OCI-LY7 (cell line): ENCODE results near the gene SRSF9. TPM values are rescaled to one million over a fixed set of nuclear protein-coding genes. Genes with fewer than 3 reads are reported as not detected.

Experiments
- BruUV-seq: library from RNA; stranded (reverse); fragments of 400-500 nt; replicated peaks from 2 replicates; lab custom pipeline; 2021; lab: Mats Ljungman, UMichigan
- CTCF ChIA-PET: fragments of 300-600 bp; sonication (Branson Sonifier 250); formaldehyde crosslinking; loops from one replicate; lab custom pipeline; 2022; ENCODE audit warnings: antibody characterized with exemption; ENCODE audit not compliant: unreplicated experiment; lab: Charles Lee
- POLR2A ChIA-PET: fragments of 300-600 bp; sonication (Branson Sonifier 250); formaldehyde crosslinking; loops from one replicate; lab custom pipeline; 2022; ENCODE audit warnings: antibody characterized with exemption; lab: Charles Lee
- DNase-seq: peaks from one replicate; pipeline ENCODE4 v3.0.0-alpha.2; 2015; ENCODE audit warnings: low spot score
- H2AFZ ChIP-seq: fragments of 200-600 bp; sonication (generic), shearing (Covaris generic); 2 replicates; pipeline ENCODE4 v1.6.1; 2014; ENCODE audit warnings: mild to moderate bottlenecking, antibody characterized with exemption, low read length, moderate library complexity
- H3K27ac ChIP-seq: fragments of 200-600 bp; sonication (generic); 2 replicates; pipeline ENCODE4 v1.5.1; 2014; ENCODE audit warnings: mixed run types, low read depth, mild to moderate bottlenecking, moderate library complexity, low read length, inconsistent platforms; ENCODE audit not compliant: poor library complexity, severe bottlenecking
- H3K36me3 ChIP-seq: fragments of 200-600 bp; sonication (generic); 2 replicates; pipeline ENCODE4 v1.6.1; 2014; ENCODE audit warnings: mild to moderate bottlenecking, antibody characterized with exemption, low read length, moderate library complexity, mixed read lengths; ENCODE audit not compliant: insufficient read depth
- H3K4me1 ChIP-seq: fragments of 200-600 bp; sonication (generic); 2 replicates; pipeline ENCODE4 v1.5.1; 2014; ENCODE audit warnings: mild to moderate bottlenecking, low read length; ENCODE audit not compliant: insufficient read depth, poor library complexity, severe bottlenecking
- H3K4me2 ChIP-seq: fragments of 200-600 bp; sonication (generic); 2 replicates; pipeline ENCODE4 v1.6.1; 2014; ENCODE audit warnings: mild to moderate bottlenecking, low read length
- H3K4me3 ChIP-seq: fragments of 200-600 bp; sonication (generic); 2 replicates; pipeline ENCODE4 v1.5.1; 2014; ENCODE audit warnings: mild to moderate bottlenecking, low read depth, low read length; ENCODE audit not compliant: poor library complexity, severe bottlenecking
- H3K79me2 ChIP-seq: fragments of 200-600 bp; sonication (generic); 2 replicates; pipeline ENCODE4 v1.6.1; 2016; ENCODE audit warnings: low read depth, mild to moderate bottlenecking, low read length, moderate library complexity, mixed read lengths; ENCODE audit not compliant: insufficient read depth
- H3K9me2 ChIP-seq: fragments of 200-600 bp; sonication (generic); 2 replicates; pipeline ENCODE4 v1.6.1; 2016; ENCODE audit warnings: mild to moderate bottlenecking, low read length, mixed read lengths; ENCODE audit not compliant: insufficient read depth
- H3K9me3 ChIP-seq: fragments of 200-600 bp; sonication (generic); 2 replicates; pipeline ENCODE4 v1.6.1; 2014; ENCODE audit warnings: mild to moderate bottlenecking, mixed run types, low read length, mixed read lengths
- H4K20me1 ChIP-seq: fragments of 200-600 bp; sonication (generic); 2 replicates; pipeline ENCODE4 v1.6.1; 2014; ENCODE audit warnings: mild to moderate bottlenecking, antibody characterized with exemption, low read length, moderate library complexity, mixed read lengths; ENCODE audit not compliant: insufficient read depth
- EZH2phosphoT487 ChIP-seq: fragments of 200-600 bp; sonication (generic); IDR thresholded peaks from 2 replicates; pipeline ENCODE4 v1.6.1; 2018; ENCODE audit warnings: low read depth, borderline replicate concordance, mild to moderate bottlenecking, mixed run types, antibody characterized with exemption, low read length, moderate library complexity, mixed read lengths
- intact Hi-C: fragments of 100-400 bp; cut with micrococcal nuclease; formaldehyde crosslinking; loops from one replicate; pipeline ENCODE4 v1.10.0; 2022; ENCODE audit not compliant: unreplicated experiment
- total RNA-seq, 2 experiments: library from RNA; depleted of rRNA in 1 of 2; stranded (reverse); fragments of >200 nt in 1 of 2; shearing (Covaris generic) in 1 of 2; gene quantifications; 2 replicates each; pipeline ENCODE4 v1.2.3, GENCODE V29; 2014 to 2022
- TF ChIP-seq, protein P1 (sequence below): fragments of 200-600 bp; sonication (generic); conservative IDR thresholded peaks from 2 replicates; pipeline ENCODE4 v1.5.1; 2014; ENCODE audit warnings: mild to moderate bottlenecking, antibody characterized with exemption, low read length, moderate library complexity, mixed read lengths

SRSF9 gene
- total RNA-seq, 2 experiments from 2014 or later: 203 to 295 TPM

GRCh38 chr12:120422892-120423456, 46.6 kb downstream of the SRSF9 start:
- POLR2A ChIA-PET: interaction anchor here (0.7 kb wide), 1 partner anchor 313 kb away, joined by 4 read pairs; no protein-coding TSS in a partner anchor
- BruUV-seq: no TSS peak

DNA sequence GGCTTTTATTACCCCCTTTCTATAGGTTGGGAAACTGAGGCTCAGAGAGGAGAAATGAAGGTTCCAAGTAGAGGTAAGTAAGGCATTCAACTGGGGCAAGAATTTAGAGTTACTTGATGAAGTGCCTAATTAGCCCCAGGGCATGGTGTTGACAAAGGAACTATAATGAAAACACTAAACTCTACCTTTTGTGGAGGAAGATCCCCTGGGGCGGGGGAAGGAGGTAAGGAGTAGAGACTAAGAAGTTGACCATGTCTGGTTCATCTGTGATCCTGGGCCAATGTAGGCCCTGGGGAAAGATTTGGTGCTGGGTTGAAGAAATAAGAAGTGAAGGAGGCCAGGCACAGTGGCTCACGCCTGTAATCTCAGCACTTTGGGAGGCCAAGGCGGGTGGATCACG, 47.8 kb downstream of the SRSF9 start:
- H3K36me3 ChIP-seq: no peaks in the 10 kb centered on the region
- H3K79me2 ChIP-seq: no peaks in the 10 kb centered on the region
- no peak overlapping the region for H2AFZ ChIP-seq
- H4K20me1 ChIP-seq: no peaks in the 10 kb centered on the region
- CTCF ChIA-PET: no interaction called here
- H3K27ac ChIP-seq: no peak overlapping the region
- H3K4me3 ChIP-seq: no peak overlapping the region
- intact Hi-C loops: no loop called here
- DNase-seq: no peak
- no peaks in the 10 kb centered on the region for H3K4me1 ChIP-seq
- H3K9me3 ChIP-seq: no peaks in the 10 kb centered on the region
- BruUV-seq: no TSS peak
- no peak for TF ChIP-seq EZH2phosphoT487
- TF ChIP-seq, protein P1, sequence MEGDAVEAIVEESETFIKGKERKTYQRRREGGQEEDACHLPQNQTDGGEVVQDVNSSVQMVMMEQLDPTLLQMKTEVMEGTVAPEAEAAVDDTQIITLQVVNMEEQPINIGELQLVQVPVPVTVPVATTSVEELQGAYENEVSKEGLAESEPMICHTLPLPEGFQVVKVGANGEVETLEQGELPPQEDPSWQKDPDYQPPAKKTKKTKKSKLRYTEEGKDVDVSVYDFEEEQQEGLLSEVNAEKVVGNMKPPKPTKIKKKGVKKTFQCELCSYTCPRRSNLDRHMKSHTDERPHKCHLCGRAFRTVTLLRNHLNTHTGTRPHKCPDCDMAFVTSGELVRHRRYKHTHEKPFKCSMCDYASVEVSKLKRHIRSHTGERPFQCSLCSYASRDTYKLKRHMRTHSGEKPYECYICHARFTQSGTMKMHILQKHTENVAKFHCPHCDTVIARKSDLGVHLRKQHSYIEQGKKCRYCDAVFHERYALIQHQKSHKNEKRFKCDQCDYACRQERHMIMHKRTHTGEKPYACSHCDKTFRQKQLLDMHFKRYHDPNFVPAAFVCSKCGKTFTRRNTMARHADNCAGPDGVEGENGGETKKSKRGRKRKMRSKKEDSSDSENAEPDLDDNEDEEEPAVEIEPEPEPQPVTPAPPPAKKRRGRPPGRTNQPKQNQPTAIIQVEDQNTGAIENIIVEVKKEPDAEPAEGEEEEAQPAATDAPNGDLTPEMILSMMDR: no peak
- POLR2A ChIA-PET: no interaction called here
- no peak overlapping the region for H3K4me2 ChIP-seq
- H3K9me2 ChIP-seq: no peaks in the 10 kb centered on the region

More at GRCh38 chr12:120422892-120423456, 46.6 kb downstream of the SRSF9 start:
- H2AFZ ChIP-seq: no peak overlapping the region
- no peak overlapping the region for H3K4me3 ChIP-seq
- no peak overlapping the region for H3K4me2 ChIP-seq
- no peaks in the 10 kb centered on the region for H3K79me2 ChIP-seq
- DNase-seq: no peak
- no peaks in the 10 kb centered on the region for H3K36me3 ChIP-seq
- CTCF ChIA-PET: no interaction called here
- no peak overlapping the region for H3K27ac ChIP-seq
- no peaks in the 10 kb centered on the region for H3K4me1 ChIP-seq
- H4K20me1 ChIP-seq: no peaks in the 10 kb centered on the region
- no peaks in the 10 kb centered on the region for H3K9me2 ChIP-seq
- intact Hi-C loops: no loop called here
- no peaks in the 10 kb centered on the region for H3K9me3 ChIP-seq
- TF ChIP-seq, protein P1: no peak
- no peak for TF ChIP-seq EZH2phosphoT487

- H3K36me3 ChIP-seq: no peaks in the 10 kb centered on the region
- no peaks in the 10 kb centered on the region for H3K9me3 ChIP-seq
- no peak for TF ChIP-seq EZH2phosphoT487
- TF ChIP-seq, protein P1: no peak
- H3K27ac ChIP-seq: no peak overlapping the region
- H3K9me2 ChIP-seq: no peaks in the 10 kb centered on the region
- no TSS peak for BruUV-seq
- H3K4me1 ChIP-seq: no peaks in the 10 kb centered on the region
- no peak overlapping the region for H3K4me2 ChIP-seq
- CTCF ChIA-PET: no interaction called here
- no peaks in the 10 kb centered on the region for H4K20me1 ChIP-seq
- POLR2A ChIA-PET: interaction anchor here (0.6 kb wide), 1 partner anchor 83 kb away, joined by 3 read pairs; no protein-coding TSS in a partner anchor
- intact Hi-C loops: no loop called here
- no peaks in the 10 kb centered on the region for H3K79me2 ChIP-seq
- DNase-seq: no peak
- H3K4me3 ChIP-seq: no peak overlapping the region
- H2AFZ ChIP-seq: no peak overlapping the region
Measured at GRCh38 chr12:120417917-120418580, 51.5 kb downstream of the SRSF9 start.
